Ecto neural progenitor cell (in vitro differentiated cells): ENCODE data around the gene TBX21.
"Not testable (repeated sequence)": the region's sequence is repeated elsewhere in the genome, so short reads cannot be mapped to it uniquely, and the experiment has no call there.

Experiments
- DNase-seq: peaks from one replicate; pipeline ENCODE4 v3.0.0-alpha.2; 2018; ENCODE audit warnings: low spot score

Gene TBX21

DNA sequence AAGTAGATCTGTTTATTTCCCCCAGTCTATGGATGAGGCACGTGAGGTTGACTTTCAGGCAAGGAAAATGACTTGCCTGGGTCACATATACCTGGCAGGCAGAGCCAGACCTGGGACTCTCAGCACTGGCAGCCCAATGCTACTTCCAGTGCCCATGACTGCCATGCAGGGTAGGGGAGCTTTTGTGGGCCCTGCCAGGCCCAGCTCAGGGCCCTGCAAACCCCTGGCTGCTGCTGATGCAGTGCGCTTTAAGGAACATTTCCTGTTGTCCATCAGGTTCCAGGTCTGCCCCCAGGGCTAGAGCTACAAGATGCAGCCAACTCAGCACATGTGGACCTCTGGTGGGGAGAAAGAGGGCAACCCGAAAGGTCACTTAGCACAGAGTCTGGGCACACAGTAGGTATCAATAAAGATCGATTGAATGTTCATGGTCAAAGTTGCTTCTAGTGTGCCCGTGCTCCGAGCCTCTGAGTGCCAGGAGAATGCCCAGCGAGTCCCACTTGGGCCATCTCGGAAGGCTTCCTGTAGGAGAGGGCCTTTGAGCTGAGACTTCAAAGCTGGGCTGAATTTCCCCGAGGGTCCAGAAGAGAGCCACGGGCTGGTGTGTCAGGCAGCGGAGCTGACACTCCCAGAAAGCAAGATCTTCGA is 513 bp upstream of the TBX21 start:
- peak; percentile 55 for DNase-seq

DNA sequence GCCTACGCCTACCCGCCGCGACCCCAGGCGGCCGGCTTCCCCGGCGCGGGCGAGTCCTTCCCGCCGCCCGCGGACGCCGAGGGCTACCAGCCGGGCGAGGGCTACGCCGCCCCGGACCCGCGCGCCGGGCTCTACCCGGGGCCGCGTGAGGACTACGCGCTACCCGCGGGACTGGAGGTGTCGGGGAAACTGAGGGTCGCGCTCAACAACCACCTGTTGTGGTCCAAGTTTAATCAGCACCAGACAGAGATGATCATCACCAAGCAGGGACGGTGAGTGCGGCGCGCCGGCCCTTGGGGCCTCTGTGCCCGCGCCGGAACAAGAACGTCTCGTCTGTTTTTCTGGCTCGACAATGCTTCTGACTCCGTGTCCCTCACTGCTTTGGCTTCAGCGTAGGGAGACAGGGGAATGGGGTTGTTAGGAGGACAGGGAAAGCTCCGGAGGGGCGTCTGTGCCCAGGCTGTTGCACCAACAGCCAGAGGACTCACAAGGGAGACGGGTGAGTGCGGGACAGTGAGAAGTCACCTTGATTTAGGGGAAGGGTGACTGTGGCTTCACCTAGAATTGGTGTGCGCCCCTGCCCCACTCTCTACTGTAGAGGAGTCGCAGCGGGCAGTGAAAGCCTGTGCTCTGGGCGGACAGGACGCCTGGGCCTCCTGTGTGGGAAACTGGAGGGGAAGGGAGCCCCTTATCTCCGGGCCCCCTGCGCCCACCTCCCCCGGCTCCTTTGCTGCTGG is 806 bp downstream of the TBX21 start:
- DNase-seq: peak; percentile 56

- no peak for DNase-seq
These were observed 2.1 kb downstream of the TBX21 start for GRCh38 chr17:47735139-47735464.

GRCh38 chr17:47735536-47736011 is 2.5 kb downstream of the TBX21 start:
- peak; percentile 45 for DNase-seq

DNA sequence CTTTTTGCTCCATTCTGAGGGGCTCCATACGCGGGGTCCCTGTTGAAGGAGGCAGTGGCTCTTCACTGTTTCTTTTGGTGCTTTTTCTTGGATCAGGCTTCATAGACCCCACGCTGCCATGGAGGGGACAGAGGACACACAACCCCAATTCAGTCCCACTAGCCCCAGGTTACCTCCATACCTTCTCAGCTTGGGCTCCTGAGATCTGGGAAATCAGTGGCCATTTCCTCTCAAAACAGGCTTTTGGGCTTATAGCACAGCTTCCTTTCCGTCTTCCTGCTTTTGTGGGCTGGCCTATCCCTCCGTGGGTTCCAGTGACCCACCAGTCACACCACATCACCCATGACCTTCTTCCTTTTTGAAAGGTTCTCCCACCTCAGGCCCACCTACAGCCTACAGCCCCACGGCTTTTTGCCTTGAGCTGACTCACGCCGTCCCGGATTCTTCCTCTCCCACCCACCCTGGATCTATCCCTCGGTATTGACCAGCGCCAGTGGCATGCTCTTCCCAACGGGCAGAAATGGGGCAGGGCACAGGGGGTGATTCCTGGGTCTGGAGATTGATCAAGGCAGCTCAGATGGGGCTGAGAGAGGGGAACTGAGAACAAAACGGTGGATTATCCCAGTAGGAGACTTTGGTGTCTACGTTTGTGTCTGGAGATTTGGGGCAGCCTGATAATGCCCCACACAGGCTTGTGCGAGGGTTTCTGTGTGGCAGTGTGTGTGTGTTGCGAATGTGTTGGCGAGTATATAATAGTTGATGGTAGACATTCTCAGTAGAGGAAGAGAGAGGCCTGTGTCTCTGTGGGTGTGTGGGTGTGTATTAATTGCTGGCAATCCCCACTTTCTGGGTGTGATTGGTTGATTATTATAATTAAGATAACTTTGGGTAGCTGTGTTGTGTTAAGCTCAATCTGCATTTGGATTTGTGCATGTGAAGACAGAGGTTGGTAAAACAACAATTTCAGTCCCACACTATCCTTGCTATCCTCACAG is 3.8 kb downstream of the TBX21 start:
- no peak for DNase-seq

- no peak for DNase-seq
These were observed 5.1 kb downstream of the TBX21 start for GRCh38 chr17:47738178-47738577.

GRCh38 chr17:47739150-47739549 is 6.1 kb downstream of the TBX21 start:
- no peak for DNase-seq

DNA sequence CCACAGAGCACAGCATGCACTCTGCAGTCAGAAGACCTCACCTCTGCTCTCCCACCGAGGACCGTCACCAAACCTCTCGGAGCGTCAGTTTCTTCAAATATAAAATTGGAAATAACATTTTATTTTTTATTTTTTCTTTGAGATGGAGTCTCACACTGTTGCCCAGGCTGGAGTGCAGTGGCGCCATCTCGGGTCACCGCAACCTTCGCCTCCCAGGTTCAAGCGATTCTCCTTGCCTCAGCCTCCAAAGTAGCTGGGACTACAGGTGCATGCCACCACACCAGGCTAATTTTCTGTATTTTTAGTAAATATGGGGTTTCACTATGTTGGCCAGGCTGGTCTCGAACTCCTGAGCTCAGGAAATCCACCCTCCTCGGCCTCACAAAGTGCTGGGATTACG is 6.9 kb downstream of the TBX21 start:
- DNase-seq: not testable (repeated sequence)

DNA sequence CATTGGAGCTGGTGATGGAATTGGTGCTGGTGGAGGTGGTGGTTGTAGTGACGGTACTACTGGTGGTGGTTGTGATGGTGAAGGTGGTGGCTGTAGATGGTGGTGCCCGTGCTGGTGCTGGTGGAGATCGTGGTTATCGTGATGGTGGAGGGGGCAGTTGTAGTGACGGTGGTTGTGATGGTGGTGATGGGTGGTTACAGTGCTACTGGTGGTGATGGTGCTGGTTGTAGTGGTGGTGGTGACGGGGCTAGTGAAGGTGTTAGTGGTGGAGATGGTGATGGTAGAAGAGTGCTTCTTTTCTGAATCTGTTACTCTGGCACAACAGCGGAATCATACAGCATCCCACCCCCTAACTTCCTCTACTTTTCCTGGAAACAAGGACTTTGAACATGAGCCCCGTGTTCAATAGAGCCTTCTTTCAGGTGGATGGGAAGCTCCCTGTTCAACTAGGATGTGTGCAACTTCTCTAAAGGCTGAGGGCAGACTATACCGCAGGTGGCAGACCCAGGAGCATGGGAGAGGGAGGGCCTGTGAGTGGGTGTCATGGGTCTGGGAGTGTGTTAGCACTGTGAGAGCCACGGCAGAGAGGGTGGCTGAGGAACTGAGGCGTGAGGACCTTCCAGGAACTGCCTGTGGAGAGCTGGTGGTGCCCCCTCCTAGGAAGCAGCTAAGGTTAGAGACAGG is 8.2 kb downstream of the TBX21 start:
- no peak for DNase-seq

DNA sequence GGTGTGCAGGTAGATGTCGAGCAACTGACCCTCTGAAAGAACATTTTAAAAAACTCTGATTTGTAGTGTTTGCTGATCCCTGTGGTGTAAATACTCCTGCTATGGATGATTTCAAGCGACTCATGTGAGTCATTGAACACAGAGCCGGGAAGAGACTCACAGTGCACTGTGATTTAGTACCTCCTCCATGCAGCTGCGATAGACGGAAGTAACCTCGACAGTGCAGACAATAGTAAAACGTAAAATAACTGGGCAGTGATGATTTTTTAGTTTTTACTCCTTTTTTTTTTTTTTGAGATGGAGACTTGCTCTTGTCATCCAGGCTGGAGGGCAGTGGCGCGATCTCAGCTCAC is 8.7 kb downstream of the TBX21 start:
- DNase-seq: no peak

- peak; percentile 88 for DNase-seq
These were observed 9.5 kb downstream of the TBX21 start for GRCh38 chr17:47742319-47743181.

- no peak for DNase-seq
These were observed 11.4 kb downstream of the TBX21 start for GRCh38 chr17:47744168-47745036.

- no peak for DNase-seq
These were observed 12.0 kb downstream of the TBX21 start for GRCh38 chr17:47745037-47745380.

DNA sequence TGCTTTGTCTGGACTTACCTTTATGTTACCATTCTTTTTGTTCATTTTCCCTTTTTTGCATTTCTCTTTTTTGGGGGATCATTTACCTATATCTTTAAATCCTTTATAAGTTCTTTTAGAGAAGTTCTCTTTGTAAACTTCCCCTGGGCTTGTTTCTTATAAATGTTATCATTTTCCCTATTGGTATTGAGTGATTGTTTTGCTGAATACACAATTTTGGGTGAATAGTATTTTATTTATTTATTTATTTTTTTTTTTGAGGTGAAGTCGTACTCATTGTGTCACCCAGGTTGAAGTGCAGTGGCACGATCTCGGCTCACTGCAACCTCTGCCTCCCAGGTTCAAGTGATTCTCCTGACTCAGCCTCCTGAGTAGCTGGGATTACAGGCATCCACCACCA is 18.4 kb downstream of the TBX21 start:
- no peak for DNase-seq

GRCh38 chr17:47757386-47757785 is 24.4 kb downstream of the TBX21 start:
- no peak for DNase-seq

- no peak for DNase-seq
These were observed 27.5 kb downstream of the TBX21 start for GRCh38 chr17:47760409-47761140.

DNA sequence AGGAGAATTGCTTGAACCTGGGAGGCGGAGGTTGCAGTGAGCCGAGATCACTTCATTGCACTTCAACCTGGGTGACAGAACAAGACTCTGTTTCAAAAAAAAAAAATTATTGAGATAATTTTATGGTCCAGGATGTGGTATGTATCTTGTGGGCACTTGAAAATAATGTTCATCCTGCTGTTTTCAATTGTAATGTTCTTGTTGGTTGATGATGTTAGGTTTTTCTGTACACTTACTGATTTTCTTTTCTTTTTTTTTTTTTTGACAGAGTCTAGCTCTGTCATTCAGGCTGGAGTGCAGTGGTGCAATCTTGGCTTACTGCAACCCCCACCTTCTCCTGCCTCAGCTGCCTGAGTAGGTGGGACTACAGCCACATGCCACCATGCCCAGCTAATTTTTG is 29.7 kb downstream of the TBX21 start:
- DNase-seq: no peak

DNA sequence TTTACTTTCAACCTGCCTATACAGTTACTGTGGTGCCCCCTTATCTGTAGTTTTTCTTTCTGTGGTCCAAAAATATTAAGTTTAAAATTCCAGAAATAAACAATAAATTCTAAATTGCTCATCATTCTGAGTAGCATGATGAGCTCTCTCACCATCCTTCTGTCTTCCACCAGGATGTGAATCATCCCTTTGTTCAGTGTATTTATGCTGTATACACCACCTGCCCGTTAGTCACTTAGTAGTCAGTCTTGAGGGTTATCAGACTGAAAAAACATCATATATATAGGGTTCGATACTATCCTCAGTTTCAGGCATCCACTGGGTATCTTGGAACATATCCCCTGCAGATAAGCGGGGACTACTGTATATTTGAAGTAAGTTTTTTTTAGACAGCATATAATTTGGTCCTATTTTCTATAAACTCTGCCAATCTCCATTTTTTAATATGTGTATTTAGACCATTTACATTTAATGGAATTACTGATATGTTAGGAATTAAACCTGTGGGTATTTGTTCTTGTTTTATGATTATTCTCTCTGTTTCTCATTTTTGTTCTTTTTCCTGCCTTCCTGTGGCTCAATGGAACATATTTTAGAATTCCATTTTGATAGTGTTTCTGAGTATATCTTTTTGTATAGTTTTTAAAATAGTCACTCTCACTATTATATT is 31.0 kb downstream of the TBX21 start:
- no peak for DNase-seq

- not testable (repeated sequence) for DNase-seq
These were observed 40.6 kb downstream of the TBX21 start for GRCh38 chr17:47773649-47774048.
